Stomach (tissue), 9 donors: ENCODE data around the gene MBP. TPM values are rescaled to one million over a fixed set of nuclear protein-coding genes. Genes with fewer than 3 reads are reported as not detected.

Source experiments
- DNase-seq, 2 donors: peaks; one replicate each; pipeline versions ENCODE4 v3.0.0 to v3.0.0-alpha.2; 2013 to 2019
- H3K27ac ChIP-seq, 5 donors: fragments of 200-600 bp in 4 of 5; sonication (generic) in 4 of 5; one replicate each; pipeline ENCODE4 v1.5.1; 2013 to 2019; ENCODE audit warnings: mild to moderate bottlenecking in 1 of 5, moderate library complexity in 1 of 5
- H3K27me3 ChIP-seq, 3 donors: fragments of 200-600 bp; sonication (generic); one replicate each; pipeline ENCODE4 v1.5.1; 2017 to 2019; ENCODE audit warnings: mixed run types in 1 of 3
- H3K36me3 ChIP-seq, 4 donors: fragments of 200-600 bp; sonication (generic); 1 replicate in 3 of 4; 2 replicates in 1 of 4; pipeline ENCODE4 v1.5.1; 2016 to 2019
- H3K4me1 ChIP-seq, 4 donors: fragments of 200-600 bp; sonication (generic); one replicate each; pipeline ENCODE4 v1.5.1; 2016 to 2019
- H3K4me3 ChIP-seq, 4 donors: fragments of 200-600 bp; sonication (generic) in 3 of 4; one replicate each; pipeline ENCODE4 v1.5.1; 2016 to 2019; ENCODE audit warnings: mild to moderate bottlenecking in 1 of 4
- H3K9me3 ChIP-seq, 4 donors: fragments of 200-600 bp; sonication (generic); one replicate each; pipeline ENCODE4 v1.5.1; 2016 to 2019
- EP300 ChIP-seq: sonication (generic); formaldehyde crosslinking; IDR thresholded peaks from one replicate; pipeline ENCODE4 v1.6.1; 2017; ENCODE audit warnings: antibody characterized with exemption
- POLR2A ChIP-seq, 4 donors: fragments of 450-650 bp; IDR thresholded peaks; one replicate each; pipeline ENCODE4 v1.6.1; 2016; ENCODE audit warnings: antibody characterized with exemption in 4 of 4, control low read depth in 2 of 4, mild to moderate bottlenecking in 1 of 4, moderate library complexity in 1 of 4
- POLR2AphosphoS5 ChIP-seq, 3 donors: sonication (generic); formaldehyde crosslinking; IDR thresholded peaks; one replicate each; pipeline ENCODE4 v1.6.1; 2016; ENCODE audit warnings: antibody characterized with exemption in 3 of 3
- WGBS, 5 donors: extraction: QIAGEN DNeasy Blood & Tissue Kit in 3 of 5; methylation state at CpG; one replicate each; pipeline versions ENCODE4 v1.1.5 to v1.1.7; 2013 to 2018; 5-methylcytosine and 5-hydroxymethylcytosine counted together
- intact Hi-C: fragments of 100-400 bp; cut with DNase I; formaldehyde crosslinking; loops from one replicate; pipeline ENCODE4 v1.15.1; 2023; ENCODE audit warnings: low total_unique reads
- polyA plus RNA-seq, 3 donors: library from polyadenylated mRNA; stranded (reverse); fragments of 200-250 nt; gene quantifications; one replicate each; pipeline ENCODE4 v1.2.3, GENCODE V29; 2013
- total RNA-seq, 5 donors: library from RNA; depleted of rRNA; stranded (reverse); fragments of >200 nt; gene quantifications; one replicate each; pipeline versions ENCODE4 v1.1.0 to v1.2.3, GENCODE V29; 2014 to 2016
- TF ChIP-seq, protein P1 (sequence below), 7 experiments: fragments of 450-650 bp in 4 of 7; fragments of 200-600 bp in 3 of 7; sonication (generic) in 3 of 7; IDR thresholded peaks; one replicate each; pipeline ENCODE4 v1.5.1; 2016 to 2019; ENCODE audit warnings: antibody characterized with exemption in 7 of 7, control low read depth in 2 of 7, mild to moderate bottlenecking in 1 of 7
- donor health status: healthy with polysubstance abuse.
- donor health status: Bipolar disorder and iron deficiency.
- donor health status: healthy.

The MBP gene
- total and polyA plus RNA-seq, 8 donors, result 7.9 to 407 (median 33.3) TPM

DNA sequence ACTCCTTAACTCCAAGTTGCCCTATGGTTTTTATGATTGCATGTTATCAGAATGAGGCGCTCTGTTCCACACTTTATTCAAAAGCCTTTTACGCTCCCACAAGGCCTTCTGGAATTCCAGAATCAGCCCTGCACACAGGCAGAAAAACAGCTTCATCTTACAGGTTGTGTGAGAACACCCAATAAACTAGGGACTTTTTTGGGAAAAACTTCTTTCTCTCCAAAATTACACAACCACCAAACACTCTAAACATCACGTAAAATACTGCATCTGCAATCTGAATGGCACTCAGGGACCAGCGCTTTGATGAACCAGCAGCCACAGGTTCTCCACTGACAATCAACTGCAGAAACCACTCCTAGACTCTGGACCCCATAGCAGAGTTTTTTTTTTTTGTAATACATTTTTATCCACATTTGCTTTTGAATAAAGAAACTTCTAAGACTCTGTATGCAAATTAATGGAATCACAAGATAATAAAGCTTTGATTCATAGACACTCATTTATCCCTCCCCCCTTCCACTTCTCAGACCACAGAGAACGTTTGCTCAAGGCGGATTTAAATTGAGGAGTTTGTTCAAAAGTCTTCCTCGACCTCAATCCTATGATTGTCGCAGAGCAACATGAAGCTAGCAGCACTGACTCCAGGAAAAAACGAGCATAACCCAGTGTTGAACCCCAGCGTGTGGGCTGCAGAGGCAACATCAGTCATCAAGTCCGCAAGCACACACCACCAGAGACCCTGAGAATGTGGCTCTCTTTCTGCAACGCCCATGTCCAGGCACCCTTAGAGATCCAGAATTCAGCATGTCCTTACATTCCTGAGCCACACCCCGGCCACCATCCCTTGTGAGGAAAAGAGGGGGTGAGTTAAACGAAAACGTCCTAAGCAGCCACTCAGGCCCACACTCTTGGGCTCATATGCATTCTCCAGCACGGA, 116.5 kb downstream of the MBP start:
- TF ChIP-seq EP300, result no peak
- Histone ChIP-seq H3K27me3 (no peaks in the 10 kb centered on the region), H3K9me3 (no peaks in the 10 kb centered on the region), H3K4me3 (no peak overlapping the region), H3K36me3 (peaks cover 10 to 44% (median 31%) of the 10 kb centered on the region in 4 donors), H3K4me1 (peaks cover 0 to 24% (median 9%) of the 10 kb centered on the region in 4 donors), H3K27ac (no peak overlapping the region)
- no peak for DNase-seq
- intact Hi-C loops, result no loop called here
- WGBS, 5 donors, result 79 to 85% (median 82%) methylated on average over 16 of the region's 16 CpGs

DNA sequence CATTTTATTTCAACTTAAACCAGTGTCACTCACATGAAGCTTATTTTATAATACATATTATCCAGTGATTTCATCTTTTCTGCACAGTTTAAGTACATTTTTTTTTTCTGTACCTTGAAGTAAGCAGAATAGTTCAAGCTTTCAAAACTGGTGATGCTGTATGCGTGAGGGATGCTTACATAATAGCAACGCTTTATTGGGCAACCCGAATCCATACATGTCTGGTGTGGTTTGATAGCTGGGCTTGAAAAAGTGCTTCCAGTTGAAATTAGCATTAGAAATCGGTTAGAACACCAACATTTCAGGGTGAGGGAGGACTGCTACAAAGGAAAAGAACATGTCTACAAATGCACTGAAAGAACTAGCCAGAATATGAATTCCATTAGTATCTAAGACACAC, 117.4 kb downstream of the MBP start:
- TF ChIP-seq POLR2AphosphoS5 (IDR thresholded peaks at IDR 0.05), result no peak
- TF ChIP-seq, protein P1, sequence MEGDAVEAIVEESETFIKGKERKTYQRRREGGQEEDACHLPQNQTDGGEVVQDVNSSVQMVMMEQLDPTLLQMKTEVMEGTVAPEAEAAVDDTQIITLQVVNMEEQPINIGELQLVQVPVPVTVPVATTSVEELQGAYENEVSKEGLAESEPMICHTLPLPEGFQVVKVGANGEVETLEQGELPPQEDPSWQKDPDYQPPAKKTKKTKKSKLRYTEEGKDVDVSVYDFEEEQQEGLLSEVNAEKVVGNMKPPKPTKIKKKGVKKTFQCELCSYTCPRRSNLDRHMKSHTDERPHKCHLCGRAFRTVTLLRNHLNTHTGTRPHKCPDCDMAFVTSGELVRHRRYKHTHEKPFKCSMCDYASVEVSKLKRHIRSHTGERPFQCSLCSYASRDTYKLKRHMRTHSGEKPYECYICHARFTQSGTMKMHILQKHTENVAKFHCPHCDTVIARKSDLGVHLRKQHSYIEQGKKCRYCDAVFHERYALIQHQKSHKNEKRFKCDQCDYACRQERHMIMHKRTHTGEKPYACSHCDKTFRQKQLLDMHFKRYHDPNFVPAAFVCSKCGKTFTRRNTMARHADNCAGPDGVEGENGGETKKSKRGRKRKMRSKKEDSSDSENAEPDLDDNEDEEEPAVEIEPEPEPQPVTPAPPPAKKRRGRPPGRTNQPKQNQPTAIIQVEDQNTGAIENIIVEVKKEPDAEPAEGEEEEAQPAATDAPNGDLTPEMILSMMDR (IDR thresholded peaks at IDR 0.05), result no peak
- TF ChIP-seq POLR2A (IDR thresholded peaks at IDR 0.05), result no peak
- no peak for TF ChIP-seq EP300
- Histone ChIP-seq H3K36me3 (peaks cover 10 to 47% (median 31%) of the 10 kb centered on the region in 4 donors), H3K9me3 (no peaks in the 10 kb centered on the region), H3K4me1 (peaks cover 0 to 24% (median 9%) of the 10 kb centered on the region in 4 donors), H3K27ac (no peak overlapping the region), H3K27me3 (no peaks in the 10 kb centered on the region), H3K4me3 (no peak overlapping the region)
- DNase-seq, result no peak
- WGBS, 5 donors, result 77 to 87% (median 84%) methylated on average over 4 of the region's 4 CpGs
- intact Hi-C loops, result no loop called here

DNA sequence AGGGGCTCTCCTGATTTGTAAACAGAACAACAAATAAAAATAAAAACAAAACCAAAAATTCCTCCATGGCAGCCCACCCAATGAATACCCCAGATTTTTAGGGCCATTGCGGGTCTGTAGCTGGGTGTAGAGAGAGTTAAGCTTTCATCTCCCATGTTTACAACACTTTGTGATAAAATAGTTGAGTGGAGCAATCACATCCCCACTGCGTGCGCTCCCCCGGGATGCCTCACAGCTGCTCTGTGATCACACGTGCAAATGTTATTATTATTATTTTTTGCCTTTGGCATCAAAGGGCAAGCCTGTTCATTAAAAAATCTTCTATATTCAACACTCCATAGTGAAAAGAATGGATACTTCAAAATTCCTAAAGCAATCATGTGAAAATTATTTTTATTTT, 118.0 kb downstream of the MBP start:
- intact Hi-C loops, result no loop called here
- no peaks in the 10 kb centered on the region for H3K27me3 ChIP-seq
- peak overlapping the region in 3 of 5 donors; percentile 7 to 65 (median 63) for H3K27ac ChIP-seq
- H3K36me3 ChIP-seq, result peaks cover 10 to 52% (median 34%) of the 10 kb centered on the region in 4 donors
- no peak for TF ChIP-seq EP300
- no peak for TF ChIP-seq POLR2A (IDR thresholded peaks at IDR 0.05)
- TF ChIP-seq POLR2AphosphoS5 (IDR thresholded peaks at IDR 0.05), result no peak
- H3K4me1 ChIP-seq, result peaks cover 0 to 24% (median 9%) of the 10 kb centered on the region in 4 donors
- no peaks in the 10 kb centered on the region for H3K9me3 ChIP-seq
- H3K4me3 ChIP-seq, result no peak overlapping the region
- DNase-seq, result no peak
- WGBS, 5 donors, result 71 to 88% (median 88%) methylated on average over 5 of the region's 5 CpGs

DNA sequence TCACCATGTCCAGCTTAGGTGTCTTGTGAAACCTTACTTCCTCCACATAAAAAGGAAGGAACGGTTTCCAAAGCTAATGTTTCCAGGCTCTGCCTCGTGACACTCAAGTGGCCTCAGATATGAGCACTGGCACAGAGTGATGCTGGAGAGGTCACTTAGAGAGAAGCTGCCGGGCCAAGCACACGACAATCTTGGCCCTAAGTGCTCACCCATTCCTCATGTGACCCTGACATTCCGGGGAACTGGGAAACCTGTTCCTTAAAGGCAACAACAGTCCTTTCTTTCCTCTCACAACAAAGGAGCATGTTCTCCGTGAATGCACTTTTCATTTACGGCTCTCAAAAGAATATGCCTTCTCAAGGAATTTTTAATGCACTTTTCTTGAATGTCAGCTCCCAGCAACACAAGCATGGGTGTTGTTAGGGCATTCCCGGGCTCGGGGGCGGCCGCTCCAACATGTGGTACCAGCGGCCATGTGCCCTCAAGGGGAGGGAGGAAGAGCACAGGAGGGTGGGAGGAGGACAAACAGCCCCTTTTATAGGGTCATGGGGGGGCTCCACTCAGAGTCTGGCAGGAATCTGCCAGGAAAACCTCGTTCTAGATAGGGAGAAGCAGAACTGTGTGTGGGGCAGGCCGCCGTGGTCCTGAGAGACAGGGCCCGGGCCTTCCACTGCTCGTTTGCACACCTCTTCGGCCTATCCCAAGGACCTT, 118.6 kb downstream of the MBP start:
- Histone ChIP-seq H3K4me3 (no peak overlapping the region), H3K27ac (peak overlapping the region in 3 of 5 donors; percentile 7 to 65 (median 63)), H3K27me3 (no peaks in the 10 kb centered on the region), H3K36me3 (peaks cover 10 to 53% (median 38%) of the 10 kb centered on the region in 4 donors), H3K9me3 (no peaks in the 10 kb centered on the region), H3K4me1 (peaks cover 0 to 24% (median 9%) of the 10 kb centered on the region in 4 donors)
- no peak for DNase-seq
- TF ChIP-seq POLR2AphosphoS5 (IDR thresholded peaks at IDR 0.05) (no peak), POLR2A (IDR thresholded peaks at IDR 0.05) (no peak), EP300 (no peak)
- TF ChIP-seq, protein P1 (IDR thresholded peaks at IDR 0.05), result no peak
- intact Hi-C loops, result no loop called here
- WGBS, 5 donors, result 71 to 77% (median 74%) methylated on average over 18 of the region's 18 CpGs

DNA sequence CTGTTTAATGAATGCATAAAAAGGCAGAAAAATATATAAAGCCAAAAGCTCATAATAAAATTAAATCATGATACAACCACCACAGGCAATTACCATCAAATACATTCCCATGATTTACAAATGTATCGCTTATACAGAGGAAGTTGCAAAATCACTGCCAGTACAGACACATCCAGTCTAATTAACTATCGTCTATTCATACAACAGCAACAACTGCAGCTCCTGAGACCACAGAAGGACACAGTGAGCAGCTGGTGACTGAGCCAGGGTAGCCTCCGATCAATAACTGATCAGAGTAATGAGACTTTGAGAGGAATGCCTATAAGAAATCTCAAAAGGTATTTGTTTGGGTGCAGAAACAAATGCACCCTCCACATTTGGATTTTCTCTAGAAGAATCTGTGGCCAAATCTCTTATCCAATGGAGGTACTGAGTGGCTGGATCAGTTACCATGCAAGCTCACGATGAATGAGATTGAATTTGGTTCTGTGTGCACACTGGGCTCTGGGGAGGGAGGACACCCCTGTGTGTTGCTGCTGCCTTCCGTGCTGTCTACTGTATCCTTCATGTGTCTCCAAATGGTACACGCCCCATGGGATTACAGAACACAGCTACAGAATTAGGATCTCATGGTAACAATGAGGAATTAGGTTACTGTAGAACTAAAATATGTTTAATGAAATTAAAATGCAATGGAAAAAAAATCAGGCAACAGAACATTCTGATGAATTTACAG, 119.6 kb downstream of the MBP start:
- Histone ChIP-seq H3K4me1 (peaks cover 0 to 24% (median 9%) of the 10 kb centered on the region in 4 donors), H3K4me3 (no peak overlapping the region), H3K27me3 (no peaks in the 10 kb centered on the region), H3K9me3 (no peaks in the 10 kb centered on the region), H3K27ac (no peak overlapping the region), H3K36me3 (peaks cover 10 to 60% (median 43%) of the 10 kb centered on the region in 4 donors)
- intact Hi-C loops, result no loop called here
- 78 to 91% (median 90%) methylated on average over 6 of the region's 6 CpGs for WGBS, 5 donors
- DNase-seq, result no peak
- no peak for TF ChIP-seq EP300
- TF ChIP-seq, protein P1 (IDR thresholded peaks at IDR 0.05), result no peak
- no peak for TF ChIP-seq POLR2A (IDR thresholded peaks at IDR 0.05)
- TF ChIP-seq POLR2AphosphoS5 (IDR thresholded peaks at IDR 0.05), result no peak
